ENCODE results near the gene GAB2.

Gene GAB2

GRCh38 chr11:78202733-78203167 is 214.9 kb downstream of the GAB2 start:
- H3K9ac ChIP-seq (ENCODE audit: low read length) = no peak overlapping the region
- no peak overlapping the region for H3K4me2 ChIP-seq (ENCODE audit: low read length)
- TF ChIP-seq CTCF (IDR thresholded peaks at IDR 0.05; ENCODE audit: low read length) = no peak
- no peak for TF ChIP-seq EZH2 (IDR thresholded peaks at IDR 0.05; ENCODE audit: borderline replicate concordance, low read length)
- peaks cover 6% of the 10 kb centered on the region for H3K4me1 ChIP-seq (ENCODE audit: insufficient read depth, low read length, severe bottlenecking)
- H3K79me2 ChIP-seq (ENCODE audit: insufficient read depth, low read length) = no peaks in the 10 kb centered on the region
- no peaks in the 10 kb centered on the region for H4K20me1 ChIP-seq (ENCODE audit: insufficient read depth, low read length)
- H3K27ac ChIP-seq (ENCODE audit: low read depth, low read length, poor library complexity, severe bottlenecking) = no peak overlapping the region
- H3F3A ChIP-seq (ENCODE audit: insufficient read depth, low read length) = no peaks in the 10 kb centered on the region
- H3K9me2 ChIP-seq (ENCODE audit: low read depth, low read length) = no peaks in the 10 kb centered on the region
- H3K36me3 ChIP-seq (ENCODE audit: insufficient read depth, low read length) = no peaks in the 10 kb centered on the region
- H3K9me3 ChIP-seq (ENCODE audit: low read length) = no peaks in the 10 kb centered on the region
- H3K27me3 ChIP-seq (ENCODE audit: insufficient read depth, low read length) = no peaks in the 10 kb centered on the region
- H2AFZ ChIP-seq (ENCODE audit: low read length) = no peak overlapping the region
- H3K4me3 ChIP-seq (ENCODE audit: low read depth, low read length, poor library complexity, severe bottlenecking) = no peak overlapping the region

- H2AFZ ChIP-seq (ENCODE audit: low read length) = no peak overlapping the region
- no peaks in the 10 kb centered on the region for H3K9me3 ChIP-seq (ENCODE audit: low read length)
- no peaks in the 10 kb centered on the region for H3K36me3 ChIP-seq (ENCODE audit: insufficient read depth, low read length)
- H3K4me2 ChIP-seq (ENCODE audit: low read length) = no peak overlapping the region
- no peaks in the 10 kb centered on the region for H3K9me2 ChIP-seq (ENCODE audit: low read depth, low read length)
- H3K9ac ChIP-seq (ENCODE audit: low read length) = no peak overlapping the region
- no peak overlapping the region for H3K4me3 ChIP-seq (ENCODE audit: low read depth, low read length, poor library complexity, severe bottlenecking)
- no peaks in the 10 kb centered on the region for H3K27me3 ChIP-seq (ENCODE audit: insufficient read depth, low read length)
- H3K79me2 ChIP-seq (ENCODE audit: insufficient read depth, low read length) = no peaks in the 10 kb centered on the region
- H3K27ac ChIP-seq (ENCODE audit: low read depth, low read length, poor library complexity, severe bottlenecking) = no peak overlapping the region
- no peaks in the 10 kb centered on the region for H3F3A ChIP-seq (ENCODE audit: insufficient read depth, low read length)
- H3K4me1 ChIP-seq (ENCODE audit: insufficient read depth, low read length, severe bottlenecking) = peaks cover 6% of the 10 kb centered on the region
- TF ChIP-seq EZH2 (IDR thresholded peaks at IDR 0.05; ENCODE audit: borderline replicate concordance, low read length) = no peak
- no peak for TF ChIP-seq CTCF (IDR thresholded peaks at IDR 0.05; ENCODE audit: low read length)
- no peaks in the 10 kb centered on the region for H4K20me1 ChIP-seq (ENCODE audit: insufficient read depth, low read length)
Observed at GRCh38 chr11:78201096-78201818, 216.4 kb downstream of the GAB2 start.

- TF ChIP-seq EZH2 (IDR thresholded peaks at IDR 0.05; ENCODE audit: borderline replicate concordance, low read length) (no peak), CTCF (IDR thresholded peaks at IDR 0.05; ENCODE audit: low read length) (no peak)
- H3K27me3 ChIP-seq (ENCODE audit: insufficient read depth, low read length) = no peaks in the 10 kb centered on the region
- no peaks in the 10 kb centered on the region for H3F3A ChIP-seq (ENCODE audit: insufficient read depth, low read length)
- H3K9me2 ChIP-seq (ENCODE audit: low read depth, low read length) = no peaks in the 10 kb centered on the region
- no peaks in the 10 kb centered on the region for H3K9me3 ChIP-seq (ENCODE audit: low read length)
- H3K36me3 ChIP-seq (ENCODE audit: insufficient read depth, low read length) = no peaks in the 10 kb centered on the region
- no peak overlapping the region for H3K4me3 ChIP-seq (ENCODE audit: low read depth, low read length, poor library complexity, severe bottlenecking)
- no peak overlapping the region for H3K27ac ChIP-seq (ENCODE audit: low read depth, low read length, poor library complexity, severe bottlenecking)
- H4K20me1 ChIP-seq (ENCODE audit: insufficient read depth, low read length) = no peaks in the 10 kb centered on the region
- H3K4me2 ChIP-seq (ENCODE audit: low read length) = no peak overlapping the region
- no peak overlapping the region for H3K9ac ChIP-seq (ENCODE audit: low read length)
- H3K79me2 ChIP-seq (ENCODE audit: insufficient read depth, low read length) = no peaks in the 10 kb centered on the region
- H2AFZ ChIP-seq (ENCODE audit: low read length) = no peak overlapping the region
- H3K4me1 ChIP-seq (ENCODE audit: insufficient read depth, low read length, severe bottlenecking) = peaks cover 6% of the 10 kb centered on the region
Observed at GRCh38 chr11:78200553-78200952, 217.1 kb downstream of the GAB2 start.
